ENCODE measurements around the gene PLOD3.

- TF ChIP-seq CTCF (IDR thresholded peaks at IDR 0.05 in 8 of 11, conservative IDR thresholded peaks at IDR 0.05 in 3 of 11) (no peak), POLR2A (IDR thresholded peaks at IDR 0.05) (no peak), POLR2AphosphoS5 (IDR thresholded peaks at IDR 0.05) (no peak)
Measured at GRCh38 chr7:101212014-101212413, 5.4 kb downstream of the PLOD3 start.
